Middle frontal gyrus (tissue), 1 donor: Measurements from ENCODE around the gene SYAP1.
"Not testable (repeated sequence)": the region's sequence is repeated elsewhere in the genome, so short reads cannot be mapped to it uniquely, and the experiment has no call there.

Source experiments
- DNase-seq: peaks from one replicate; pipeline ENCODE4 v3.0.0-alpha.2; 2015; ENCODE audit warnings: low spot score; ENCODE audit errors: extremely low spot score

The SYAP1 gene

DNA sequence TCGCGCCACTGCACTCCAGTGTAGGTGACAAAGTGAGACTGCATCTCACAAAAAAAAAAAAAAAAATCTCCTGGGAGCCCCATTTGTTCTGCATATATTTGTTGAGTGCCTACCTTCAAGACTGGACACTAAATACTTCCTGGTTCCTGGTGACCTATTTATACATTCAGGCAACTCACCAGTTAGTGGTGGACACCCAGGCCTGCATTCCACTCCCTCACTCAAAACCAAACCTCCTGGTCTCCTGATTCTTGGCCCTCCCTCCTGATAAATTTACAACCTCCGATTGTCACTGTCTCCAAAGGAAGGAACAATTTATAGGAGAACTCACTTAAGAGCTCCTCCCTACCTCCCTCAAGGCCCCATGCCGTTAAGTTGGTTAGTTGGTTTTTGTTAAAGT is 3.1 kb downstream of the SYAP1 start:
- DNase-seq, result no peak

DNA sequence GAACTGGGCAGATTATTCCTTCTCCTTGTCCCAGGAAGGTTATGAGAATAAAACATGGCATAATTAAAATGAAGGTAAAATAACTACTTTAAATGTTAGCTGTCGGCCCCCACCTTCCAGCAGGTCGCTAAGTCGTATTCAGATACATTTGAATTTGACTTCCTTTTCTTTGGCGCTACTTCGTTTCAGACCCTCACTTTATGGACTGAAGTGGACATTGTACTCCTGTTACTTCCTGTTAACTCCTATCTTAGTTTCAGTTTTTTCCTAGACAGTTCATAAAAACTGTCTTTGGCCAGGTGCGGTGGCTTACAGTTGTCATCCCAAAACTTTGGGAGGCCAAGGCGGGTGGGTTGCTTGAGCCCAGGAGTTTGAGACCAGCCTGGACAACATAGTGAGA is 5.7 kb downstream of the SYAP1 start:
- DNase-seq, result no peak

DNA sequence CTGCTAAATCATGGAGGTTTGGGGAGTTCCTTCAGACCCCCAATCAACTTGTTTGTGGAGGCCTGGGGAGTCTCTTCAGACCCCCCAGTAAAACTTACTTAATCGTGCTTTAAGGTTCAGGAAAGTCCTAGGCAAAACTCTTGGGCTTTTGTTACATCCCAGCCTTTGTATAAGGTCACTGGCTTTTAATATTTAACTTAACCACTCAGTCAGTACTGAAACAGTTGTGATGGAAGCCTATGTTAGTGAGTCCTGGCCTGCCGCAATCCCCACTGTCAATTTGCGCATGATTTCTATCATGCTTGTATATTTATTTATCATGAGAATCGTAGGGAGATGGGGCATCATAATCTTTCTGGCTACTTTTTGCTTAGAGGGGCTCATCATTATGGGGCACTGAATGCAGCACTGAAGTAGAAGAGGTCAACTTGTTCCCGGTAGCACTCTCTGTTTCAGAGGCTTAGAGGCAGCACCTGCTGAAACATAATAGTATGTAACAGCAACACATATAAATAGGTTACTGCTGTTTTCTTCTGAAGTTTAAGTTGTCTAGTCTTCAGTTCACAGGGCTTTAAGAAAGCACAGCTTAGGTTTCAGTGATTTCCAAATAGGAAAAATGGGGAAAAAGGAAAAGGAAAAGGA is 7.1 kb downstream of the SYAP1 start:
- DNase-seq, result not testable (repeated sequence)

DNA sequence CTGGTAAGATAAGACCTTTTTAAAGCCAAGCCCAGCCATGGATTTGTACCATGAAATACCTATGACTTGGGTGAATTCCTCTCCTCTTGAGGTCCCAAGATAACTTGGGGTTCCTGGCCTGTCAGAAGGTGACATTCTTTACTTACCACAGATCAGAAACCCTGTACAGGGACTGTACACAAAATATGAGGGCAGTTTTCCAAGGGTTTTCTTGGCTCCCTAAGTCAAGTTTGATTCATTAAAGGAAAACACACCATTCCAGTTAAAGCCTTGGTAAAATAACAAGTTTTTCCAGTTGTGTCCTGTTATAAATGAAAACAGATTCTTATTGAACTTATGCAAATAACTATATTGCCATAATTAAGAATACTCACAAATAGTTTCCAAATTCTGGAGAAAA is 8.2 kb downstream of the SYAP1 start:
- no peak for DNase-seq

DNA sequence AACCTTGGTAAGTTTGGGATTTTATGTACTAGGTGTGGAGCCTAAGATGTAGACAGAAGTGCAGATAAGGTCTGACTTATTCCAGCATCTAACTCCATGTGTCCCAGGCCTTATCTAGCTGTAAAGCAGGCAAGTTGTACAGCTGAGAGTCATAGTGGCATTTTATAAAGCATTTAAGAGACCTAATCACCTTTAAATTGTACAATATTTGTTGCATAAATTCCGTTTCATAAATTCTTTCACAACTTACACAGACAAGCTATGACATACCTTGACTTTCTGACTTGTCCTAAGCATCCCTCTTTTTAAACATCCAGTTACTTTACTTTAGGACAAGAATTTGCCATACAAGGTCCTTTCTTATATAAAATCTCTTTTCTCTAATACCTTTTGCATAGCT is 11.0 kb downstream of the SYAP1 start:
- no peak for DNase-seq

DNA sequence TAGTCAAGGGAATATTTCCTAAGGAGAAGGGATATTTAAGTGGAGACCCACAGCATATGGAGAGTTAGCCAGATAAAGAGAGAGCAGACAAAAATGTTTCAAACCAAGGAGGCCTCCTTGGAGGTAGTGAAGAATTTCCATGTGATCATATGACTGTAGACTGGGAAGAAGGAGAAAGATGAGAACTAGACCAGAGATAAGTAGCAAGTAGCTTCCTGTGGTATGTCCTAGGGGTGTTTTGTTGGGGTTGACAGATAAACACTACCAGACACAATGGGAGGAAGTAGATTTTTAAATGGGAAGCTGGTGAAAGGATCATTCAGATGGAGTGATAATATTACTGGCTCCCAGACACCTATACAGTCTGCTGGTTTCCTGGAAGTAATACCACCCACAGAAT is 13.6 kb downstream of the SYAP1 start:
- DNase-seq, result no peak

DNA sequence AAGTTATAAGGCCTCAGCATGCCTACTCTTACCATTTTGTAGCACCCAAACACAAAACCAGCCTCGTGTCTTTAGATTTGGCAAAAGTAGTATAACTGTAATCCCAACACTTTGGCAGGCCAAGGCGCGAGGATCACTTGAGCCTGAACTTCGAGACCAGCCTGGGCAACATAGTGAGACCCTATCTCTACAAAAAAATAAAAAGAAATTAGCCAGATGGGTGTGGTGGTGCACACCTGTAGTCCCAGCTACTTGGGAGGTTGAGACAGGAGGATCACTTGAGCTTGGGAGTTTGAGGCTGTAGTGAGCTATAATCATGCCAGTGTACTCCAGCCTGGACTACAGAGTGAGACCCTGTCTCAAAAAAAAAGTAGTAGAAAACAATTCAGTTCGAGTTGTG is 17.6 kb downstream of the SYAP1 start:
- DNase-seq, result no peak

DNA sequence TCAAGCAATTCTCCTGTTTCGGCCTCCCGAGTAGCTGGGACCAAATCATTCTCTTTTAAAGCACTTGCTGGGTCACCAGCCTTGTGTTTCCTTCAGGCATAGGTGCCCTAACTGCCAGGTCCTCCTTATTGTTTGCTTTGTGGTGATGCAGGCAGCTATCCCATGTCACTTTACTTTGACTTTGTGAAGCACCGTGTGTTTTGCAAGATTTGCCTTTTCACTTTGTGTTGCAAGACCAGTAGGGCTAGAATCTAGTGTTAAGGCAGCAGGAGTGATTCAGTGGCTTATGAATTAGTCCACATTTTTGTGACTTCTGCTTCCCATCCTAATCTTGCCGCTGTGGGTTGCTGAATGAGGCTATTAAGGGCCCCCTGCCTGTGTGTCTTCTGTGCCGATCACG is 20.2 kb downstream of the SYAP1 start:
- DNase-seq, result no peak

DNA sequence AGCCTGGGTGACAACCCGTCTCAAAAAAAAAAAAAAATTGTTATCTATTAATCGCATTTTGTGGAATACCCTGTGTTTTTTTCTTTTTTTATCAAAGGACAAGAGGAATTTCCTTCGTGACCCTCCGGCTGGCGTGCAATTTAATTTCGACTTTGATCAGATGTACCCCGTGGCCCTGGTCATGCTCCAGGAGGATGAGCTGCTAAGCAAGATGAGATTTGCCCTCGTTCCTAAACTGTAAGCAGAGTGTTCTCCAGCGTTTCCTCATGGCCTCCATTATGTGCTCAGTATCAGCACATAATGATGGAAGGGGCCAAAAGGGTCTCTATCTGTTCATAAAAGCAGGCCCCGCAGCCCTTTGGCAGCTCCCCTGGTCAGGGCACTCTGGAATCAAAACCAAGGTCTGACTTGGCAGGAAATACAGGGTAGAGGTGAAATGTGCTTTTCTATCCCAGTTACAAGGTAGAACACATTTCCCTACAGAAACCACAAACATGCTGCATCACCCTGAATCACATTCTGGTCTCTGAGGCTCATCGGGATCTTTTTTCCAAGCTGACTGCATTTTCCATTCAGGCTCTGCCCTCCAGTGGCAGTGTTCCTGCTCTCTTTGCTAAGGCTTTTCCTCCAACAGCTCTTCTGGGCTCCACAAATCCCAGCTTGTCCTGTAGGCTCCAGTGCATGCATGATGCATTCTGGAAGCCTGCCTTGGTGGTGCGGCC is 24.4 kb downstream of the SYAP1 start:
- no peak for DNase-seq

DNA sequence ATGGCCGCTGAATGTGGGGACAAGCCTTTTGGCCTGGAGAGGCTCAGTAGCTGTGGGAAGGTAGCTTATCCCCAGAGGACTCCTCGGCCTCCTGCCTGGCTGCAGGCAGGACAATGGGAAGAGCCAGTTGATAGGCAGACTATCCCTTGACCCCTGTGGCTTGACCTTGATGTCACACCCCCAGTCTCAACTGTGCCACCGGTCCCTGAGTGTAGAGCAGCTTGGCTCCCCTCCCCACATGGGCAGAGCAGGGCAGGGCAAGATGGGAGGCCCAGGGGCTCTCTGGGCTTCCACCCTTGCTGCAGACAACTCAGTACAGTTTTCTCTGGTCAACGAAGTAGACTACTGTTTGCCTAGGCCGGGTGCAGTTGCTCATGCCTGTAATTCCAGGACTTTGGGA is 25.7 kb downstream of the SYAP1 start:
- DNase-seq, result no peak

DNA sequence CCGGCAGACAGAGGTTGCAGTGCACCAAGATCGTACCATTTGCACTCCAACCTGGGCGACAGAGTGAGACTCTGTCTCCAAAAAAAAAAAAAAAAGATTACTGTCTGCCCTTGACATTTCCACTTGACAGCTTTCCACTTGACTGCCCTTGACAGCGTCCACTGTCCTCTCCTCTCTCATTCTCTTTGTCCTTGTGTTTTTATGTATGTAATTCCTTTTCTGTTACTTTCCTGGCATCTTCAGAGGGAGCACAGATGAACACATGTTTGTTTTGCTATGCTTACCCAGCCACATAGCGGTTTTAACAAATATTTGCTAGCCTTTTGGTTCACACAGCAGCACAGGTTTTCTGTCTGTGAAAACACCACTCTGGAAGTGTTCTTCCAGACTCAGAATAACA is 26.2 kb downstream of the SYAP1 start:
- no peak for DNase-seq

DNA sequence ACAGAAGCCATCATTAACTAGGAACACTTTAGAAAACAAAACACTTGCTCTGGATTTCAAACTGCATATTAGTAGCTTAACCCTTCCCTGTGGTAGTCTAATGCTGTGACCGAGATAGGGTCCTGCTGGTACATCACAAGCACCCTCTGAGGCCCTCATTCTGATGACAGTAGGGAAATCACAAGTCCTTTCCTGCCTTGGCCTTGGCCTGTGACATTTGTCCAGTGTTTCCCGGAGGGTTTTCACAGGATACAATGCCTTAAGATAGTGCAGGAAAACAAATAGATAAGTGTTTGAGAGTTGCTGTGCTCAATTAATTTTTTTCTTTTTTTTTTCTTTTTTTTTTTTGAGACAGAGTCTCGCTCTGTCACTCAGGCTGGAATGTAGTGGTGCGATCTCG is 29.0 kb downstream of the SYAP1 start:
- no peak for DNase-seq

DNA sequence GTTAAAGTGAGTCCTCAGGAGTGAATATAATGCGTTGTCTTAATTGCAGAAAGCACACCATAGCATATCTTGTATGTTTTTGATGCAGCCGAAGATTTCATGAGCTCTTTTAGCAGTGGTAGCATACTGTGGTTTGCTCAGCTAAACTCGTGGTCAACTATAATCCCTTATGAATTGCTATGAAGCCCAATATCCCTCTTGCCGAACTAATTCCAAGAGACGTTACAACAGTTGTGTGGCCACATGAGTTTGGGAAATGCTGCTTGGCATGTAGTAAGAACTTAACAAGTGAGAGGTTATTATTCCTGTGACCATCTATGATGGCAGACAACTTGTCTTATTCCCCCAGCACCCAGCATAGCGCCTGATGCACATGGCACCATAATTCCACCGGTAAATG is 30.7 kb downstream of the SYAP1 start:
- no peak for DNase-seq

DNA sequence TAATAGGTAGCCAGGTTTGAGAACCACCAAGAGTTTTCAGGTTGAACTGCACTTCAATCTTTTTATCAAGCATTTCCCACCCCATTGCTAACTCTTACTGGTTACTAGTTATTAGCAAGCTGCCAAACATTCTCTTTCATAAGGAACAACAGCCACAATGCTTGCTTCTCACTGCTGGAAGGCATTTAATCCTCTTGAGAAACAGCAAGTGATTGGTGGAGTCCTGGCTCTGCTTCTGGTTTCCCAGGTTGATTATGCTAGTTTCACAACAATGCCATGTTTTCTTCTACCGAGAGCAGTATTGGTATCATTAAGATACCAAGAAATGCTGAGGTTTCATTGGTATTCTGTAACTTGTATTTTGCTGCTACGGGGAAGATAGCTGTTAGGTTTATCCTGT is 34.6 kb downstream of the SYAP1 start:
- DNase-seq, result no peak

DNA sequence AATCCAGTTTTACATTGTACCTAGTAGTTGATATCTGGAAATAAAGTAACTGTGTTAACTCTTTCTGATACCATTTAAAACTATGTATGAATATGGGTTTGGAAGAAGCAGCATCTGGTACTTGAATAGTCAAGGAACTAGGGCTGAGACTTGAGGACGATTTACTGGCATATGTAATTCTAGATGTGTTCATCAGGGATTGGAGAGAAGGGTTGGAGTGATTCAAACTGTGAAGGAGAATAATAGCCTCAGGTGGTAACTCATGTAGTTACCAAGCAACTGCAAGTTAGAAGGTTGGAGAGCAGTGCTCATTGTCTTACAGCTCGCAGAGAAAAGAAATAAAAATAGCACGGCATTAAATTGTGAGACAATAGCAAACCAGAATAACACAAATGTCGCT is 37.3 kb downstream of the SYAP1 start:
- DNase-seq, result no peak

DNA sequence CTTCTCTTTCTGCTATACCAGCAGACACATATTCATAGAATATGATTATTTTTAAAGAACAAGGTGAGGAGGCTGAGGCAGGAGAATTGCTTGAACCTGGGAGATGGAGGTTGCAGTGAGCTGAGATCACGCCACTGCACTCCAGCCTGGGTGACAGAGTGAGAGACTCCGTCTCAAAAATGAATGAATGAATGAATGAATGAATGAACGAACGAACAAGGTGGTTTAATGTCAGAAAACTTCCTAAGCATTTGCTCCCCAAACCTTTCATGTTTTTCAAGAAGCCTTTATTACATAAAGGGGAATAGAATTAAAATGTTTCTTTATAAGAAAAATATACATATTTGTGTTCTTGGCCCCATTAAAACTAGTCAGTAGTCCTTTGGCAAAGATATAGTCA is 42.1 kb downstream of the SYAP1 start:
- DNase-seq, result not testable (repeated sequence)

DNA sequence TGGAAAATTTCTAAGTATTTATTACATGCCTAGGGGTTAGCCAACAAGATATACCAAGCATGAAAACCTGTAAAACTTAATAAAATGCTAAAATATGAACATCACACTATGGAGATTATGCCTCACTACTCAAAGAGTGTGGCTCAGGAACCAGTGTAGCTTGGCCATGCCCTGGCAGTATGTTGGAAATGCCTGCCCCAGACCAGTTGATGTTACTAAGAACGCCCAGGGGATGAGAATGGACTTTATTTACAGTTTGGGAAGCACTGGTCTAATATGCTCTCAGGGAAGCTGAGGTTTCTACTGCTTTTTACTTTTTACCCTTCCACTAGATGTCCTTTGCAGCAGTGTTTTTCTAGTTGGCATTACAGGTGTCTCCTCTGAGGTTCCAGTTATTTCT is 43.2 kb downstream of the SYAP1 start:
- DNase-seq, result no peak

DNA sequence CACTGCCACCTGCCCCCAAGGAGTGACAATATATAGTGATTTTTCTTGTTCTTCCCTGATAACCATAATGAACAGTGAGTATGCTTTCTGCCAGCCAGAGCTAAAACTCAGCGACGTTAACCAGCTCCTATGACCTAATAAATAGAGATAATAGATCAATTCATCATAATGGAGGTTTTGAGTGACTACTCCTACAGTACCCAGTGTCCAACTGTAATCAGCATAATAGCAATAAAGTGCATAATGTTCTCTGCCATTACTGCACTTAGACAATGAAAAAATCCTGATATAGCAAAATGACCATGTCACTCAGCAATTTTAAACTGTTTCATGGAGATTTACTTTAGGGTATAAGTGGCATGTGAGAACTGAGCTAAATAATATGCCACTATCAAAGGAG is 46.2 kb downstream of the SYAP1 start:
- no peak for DNase-seq

DNA sequence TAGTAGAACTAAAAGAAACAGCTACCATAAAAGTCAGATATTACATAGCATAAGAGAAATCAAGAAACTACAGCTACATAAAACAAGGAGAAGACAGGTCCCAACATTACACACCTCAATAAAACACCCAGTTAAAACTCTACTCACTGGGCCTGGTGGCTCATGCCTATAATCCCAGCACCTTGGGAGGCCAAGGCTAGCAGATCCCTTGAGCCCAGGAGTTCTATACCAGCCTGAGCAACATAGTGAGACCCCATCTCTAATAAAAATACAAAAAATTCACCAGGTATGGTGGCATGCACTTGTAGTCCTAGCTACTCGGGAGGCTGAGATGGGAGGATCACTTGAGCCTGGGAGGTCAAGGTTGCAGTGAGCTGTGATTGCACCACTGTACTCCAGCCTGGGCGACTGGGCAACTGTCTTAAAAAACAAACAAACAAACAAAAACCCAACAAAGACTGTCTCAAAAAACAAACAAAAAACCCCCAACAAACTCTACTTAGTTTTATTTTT is 51.6 kb downstream of the SYAP1 start:
- DNase-seq, result no peak

DNA sequence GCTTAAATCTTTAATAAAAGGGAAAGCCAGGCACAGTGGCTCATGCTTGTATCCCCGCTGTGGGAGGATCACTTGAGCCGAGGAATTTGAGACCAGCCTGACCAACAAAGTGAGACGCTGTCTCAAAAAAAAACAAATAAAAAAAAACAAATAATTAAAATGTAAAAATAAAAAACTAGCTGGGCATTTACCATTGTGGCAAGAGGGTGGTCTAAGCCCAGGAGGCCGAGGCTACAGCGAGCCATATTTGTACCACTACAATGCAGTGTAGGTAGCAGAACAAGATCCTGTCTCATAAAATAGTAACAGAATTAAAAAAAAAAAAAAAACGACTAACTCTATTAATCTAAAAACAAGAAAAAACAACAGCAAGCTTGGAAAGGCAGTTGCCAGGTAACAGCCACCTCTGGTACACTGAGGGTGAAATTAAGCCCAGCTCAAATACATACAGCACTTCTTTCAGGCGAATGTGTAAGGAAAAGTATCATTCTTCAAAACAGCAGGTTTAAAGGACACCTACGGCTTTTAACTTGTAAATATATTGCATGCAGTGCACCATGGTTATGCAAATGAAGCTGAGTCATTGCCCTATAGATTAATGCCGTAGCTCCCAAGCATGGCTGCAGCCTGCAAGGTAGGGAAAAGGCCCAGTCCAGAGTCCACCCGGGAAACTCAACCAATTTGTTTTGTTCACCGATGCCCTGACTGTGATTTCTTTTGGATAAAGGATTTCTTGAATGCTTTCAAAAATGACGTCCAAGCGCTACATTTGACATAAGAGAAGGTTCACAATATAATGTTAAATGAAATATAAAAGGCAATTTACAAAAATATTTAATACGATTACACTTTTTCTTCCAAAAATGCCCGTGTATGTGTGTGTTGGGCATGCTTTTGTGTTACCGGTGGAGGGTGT is 52.3 kb downstream of the SYAP1 start:
- DNase-seq, result no peak

DNA sequence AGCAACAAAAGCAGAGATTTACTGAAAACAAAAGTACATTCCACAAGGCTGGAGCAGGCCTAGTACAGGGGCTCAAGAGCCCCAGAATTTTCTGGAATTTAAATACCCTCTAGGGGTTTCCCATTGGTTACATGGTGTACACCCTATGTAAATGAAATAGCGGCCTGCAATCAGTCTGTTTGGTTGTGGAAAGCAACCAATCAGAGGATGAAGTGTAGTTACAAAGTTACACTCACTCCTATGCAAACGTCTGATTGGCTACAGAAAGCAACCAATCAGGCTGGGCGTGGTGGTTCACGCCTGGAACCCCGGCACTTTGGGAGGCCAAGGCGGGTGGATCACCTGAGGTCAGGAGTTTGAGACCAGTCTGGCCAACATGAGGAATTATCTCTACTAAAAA is 53.0 kb downstream of the SYAP1 start:
- no peak for DNase-seq

DNA sequence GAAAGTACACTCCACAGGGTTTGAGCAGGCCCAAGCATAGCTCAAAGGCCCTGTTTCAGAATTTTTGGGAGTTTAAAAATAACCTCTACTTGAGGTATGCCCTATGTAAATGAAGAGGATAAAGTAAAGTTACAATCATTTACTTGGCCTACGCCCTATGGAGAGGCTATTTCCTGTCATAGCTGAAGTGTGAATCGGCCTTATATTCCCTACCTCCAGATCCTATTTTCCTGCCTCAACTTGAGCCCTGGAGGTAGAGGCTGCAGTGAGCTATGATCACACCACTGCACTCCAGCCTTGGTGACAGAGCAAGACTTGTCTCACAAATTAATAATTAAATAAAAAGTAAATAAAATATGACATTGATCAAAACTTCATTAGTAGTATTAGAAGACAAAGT is 55.3 kb downstream of the SYAP1 start:
- DNase-seq, result no peak
